Activated T-cell treated with anti-CD3 and anti-CD28 coated beads for 4 hours (primary cell): ENCODE results near the gene UBXN11.
A peak's percentile ranks its signal among the peaks of the same experiment; 100 is the strongest.
"Not testable (repeated sequence)": the region's sequence is repeated elsewhere in the genome, so short reads cannot be mapped to it uniquely, and the experiment has no call there.

ENCODE experiments used
- DNase-seq: peaks from one replicate; pipeline ENCODE4 v3.0.0-alpha.2; 2020

Gene UBXN11

GRCh38 chr1:26300578-26301275 lies 5.7 kb downstream of the UBXN11 start:
- no peak for DNase-seq

- no peak for DNase-seq
Observed at GRCh38 chr1:26297791-26298124, 8.7 kb downstream of the UBXN11 start.

DNA sequence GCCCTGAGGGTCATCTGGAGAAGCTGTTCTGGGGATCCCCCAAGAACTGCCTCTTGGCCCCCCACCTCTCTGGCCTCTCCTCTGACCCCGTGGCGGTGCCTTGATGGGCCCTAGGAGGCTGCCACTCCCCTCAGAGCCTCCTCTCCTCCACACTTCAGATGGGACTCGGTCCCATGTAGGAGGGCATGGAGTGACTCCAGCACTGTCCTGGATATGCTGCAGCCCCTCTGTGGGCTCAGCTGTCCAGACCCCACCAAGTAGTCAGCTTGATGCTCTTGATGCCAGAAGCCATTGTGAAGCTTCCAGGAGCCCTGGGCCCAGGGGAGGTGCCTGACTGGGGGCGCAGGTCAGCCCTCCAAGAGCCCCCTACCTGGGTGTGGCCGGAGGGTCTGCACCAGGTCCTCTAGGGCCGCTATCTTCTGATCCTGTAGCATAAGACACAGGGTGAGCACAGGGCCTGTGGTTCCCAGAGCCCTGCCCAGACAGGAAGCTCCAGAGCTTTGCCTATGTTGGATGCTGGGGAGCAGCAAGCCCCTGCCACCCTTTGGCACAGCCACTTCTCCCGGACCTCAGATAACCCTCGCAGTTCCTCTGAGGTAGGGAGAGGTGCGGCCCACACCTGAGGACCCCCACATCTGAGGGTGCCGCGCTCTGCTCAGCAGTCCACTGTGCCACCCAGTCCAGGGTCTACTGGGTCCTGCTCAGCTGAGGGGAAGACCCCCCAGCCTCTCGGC lies 9.2 kb downstream of the UBXN11 start:
- DNase-seq, result no peak

GRCh38 chr1:26296340-26297056 lies 9.9 kb downstream of the UBXN11 start:
- DNase-seq, result no peak

GRCh38 chr1:26295194-26296138 lies 11.0 kb downstream of the UBXN11 start:
- no peak for DNase-seq

GRCh38 chr1:26293911-26294463 lies 12.4 kb downstream of the UBXN11 start:
- no peak for DNase-seq

- DNase-seq, result not testable (repeated sequence)
Observed at GRCh38 chr1:26292735-26293134, 13.7 kb downstream of the UBXN11 start.

DNA sequence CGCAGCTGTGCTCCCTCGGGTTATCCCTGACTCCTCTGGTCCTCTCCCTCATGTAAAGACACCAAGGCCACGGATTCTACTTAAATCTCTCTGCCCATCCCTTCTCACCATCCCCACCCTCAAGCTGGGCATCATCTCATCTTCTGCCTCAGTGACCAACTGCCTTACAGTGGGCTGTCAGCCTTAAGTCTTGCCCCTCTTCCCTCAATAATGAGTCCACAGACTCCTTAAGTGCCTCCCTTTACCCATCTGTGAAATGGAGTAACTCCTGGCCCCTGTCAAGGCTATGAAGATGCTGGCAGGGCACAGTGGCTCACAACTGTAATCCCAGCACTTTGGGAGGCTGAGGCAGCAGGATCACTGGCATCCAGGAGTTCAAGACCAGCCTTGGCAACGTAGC lies 14.5 kb downstream of the UBXN11 start:
- no peak for DNase-seq

GRCh38 chr1:26291433-26291832 lies 15.0 kb downstream of the UBXN11 start:
- DNase-seq, result no peak

DNA sequence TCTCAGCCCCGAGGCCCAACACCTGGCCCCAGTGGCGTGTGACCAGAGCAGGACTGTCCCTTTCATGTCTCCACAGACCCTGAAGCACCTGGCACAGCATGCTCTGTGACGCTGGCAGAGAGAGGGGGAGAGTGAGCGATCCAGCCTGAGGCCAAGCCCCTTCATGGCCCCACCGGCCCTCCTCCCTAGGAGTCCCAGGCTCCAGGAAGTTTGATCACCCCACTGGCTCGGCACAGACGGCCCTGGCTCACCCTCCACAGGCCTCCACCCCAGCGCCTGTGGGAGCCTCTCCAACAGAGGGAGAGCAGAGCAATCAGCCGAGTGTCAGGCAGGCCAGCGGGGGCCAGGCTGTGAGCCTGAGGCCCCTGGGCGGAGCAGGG lies 15.6 kb downstream of the UBXN11 start:
- DNase-seq, result no peak

DNA sequence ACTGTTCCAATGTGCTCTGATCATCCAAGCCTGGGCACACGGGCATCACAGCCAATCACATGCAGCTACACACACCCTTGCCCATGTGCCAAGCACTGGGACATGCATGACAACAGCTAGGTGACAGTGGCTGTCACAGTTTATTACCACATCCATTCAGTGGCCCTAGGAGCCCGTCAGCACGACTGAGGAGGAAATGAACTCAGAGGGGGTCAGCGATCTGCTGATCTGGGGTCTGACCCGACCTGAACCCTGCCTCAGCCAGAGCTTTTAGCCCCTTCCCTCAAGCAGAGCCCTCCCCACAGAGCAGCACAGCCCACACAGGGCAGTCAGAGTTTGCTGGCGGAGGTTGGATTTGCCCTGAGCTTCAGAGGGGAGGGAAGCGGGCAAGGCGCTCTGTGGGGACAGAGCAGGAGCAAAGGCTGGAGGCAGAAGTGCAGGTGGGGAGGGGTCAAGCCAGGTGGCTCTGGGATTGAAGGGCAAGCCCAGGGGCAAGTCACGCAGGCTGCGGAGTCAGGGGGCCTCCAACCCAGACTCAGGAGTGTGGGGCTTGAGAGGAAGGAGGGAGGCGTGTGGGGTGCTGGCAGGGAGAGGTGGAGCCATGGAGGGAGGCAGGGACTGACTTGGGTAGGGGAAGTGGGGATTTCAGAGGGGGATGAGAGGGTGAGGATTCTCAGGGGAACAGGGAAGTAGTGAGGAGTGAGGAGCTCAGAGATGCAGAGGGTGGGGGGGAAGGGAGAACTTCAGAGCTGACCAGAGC lies 16.1 kb downstream of the UBXN11 start:
- no peak for DNase-seq

GRCh38 chr1:26289158-26290059 lies 17.0 kb downstream of the UBXN11 start:
- no peak for DNase-seq

GRCh38 chr1:26288311-26288941 lies 18.0 kb downstream of the UBXN11 start:
- DNase-seq, result peak; percentile 52

GRCh38 chr1:26287811-26288210 lies 18.6 kb downstream of the UBXN11 start:
- no peak for DNase-seq

GRCh38 chr1:26287033-26287711 lies 19.3 kb downstream of the UBXN11 start:
- DNase-seq, result no peak

DNA sequence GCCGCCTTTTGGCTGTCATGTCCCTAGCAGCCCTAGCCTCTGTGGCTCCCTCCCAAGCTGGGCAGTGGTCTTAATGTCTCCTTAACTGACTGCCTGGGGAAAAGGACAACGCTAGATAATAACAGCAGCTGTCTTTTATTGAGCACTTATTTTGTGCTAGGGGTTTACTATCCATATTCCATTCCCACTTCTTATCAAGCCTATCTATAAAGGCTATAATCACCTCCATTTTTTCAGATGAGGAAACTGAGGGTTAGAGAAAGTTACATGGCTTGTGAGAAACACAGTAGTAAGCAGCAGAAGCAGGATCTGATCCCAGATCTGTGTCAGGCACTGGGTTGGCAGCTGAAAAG lies 20.4 kb downstream of the UBXN11 start:
- no peak for DNase-seq

DNA sequence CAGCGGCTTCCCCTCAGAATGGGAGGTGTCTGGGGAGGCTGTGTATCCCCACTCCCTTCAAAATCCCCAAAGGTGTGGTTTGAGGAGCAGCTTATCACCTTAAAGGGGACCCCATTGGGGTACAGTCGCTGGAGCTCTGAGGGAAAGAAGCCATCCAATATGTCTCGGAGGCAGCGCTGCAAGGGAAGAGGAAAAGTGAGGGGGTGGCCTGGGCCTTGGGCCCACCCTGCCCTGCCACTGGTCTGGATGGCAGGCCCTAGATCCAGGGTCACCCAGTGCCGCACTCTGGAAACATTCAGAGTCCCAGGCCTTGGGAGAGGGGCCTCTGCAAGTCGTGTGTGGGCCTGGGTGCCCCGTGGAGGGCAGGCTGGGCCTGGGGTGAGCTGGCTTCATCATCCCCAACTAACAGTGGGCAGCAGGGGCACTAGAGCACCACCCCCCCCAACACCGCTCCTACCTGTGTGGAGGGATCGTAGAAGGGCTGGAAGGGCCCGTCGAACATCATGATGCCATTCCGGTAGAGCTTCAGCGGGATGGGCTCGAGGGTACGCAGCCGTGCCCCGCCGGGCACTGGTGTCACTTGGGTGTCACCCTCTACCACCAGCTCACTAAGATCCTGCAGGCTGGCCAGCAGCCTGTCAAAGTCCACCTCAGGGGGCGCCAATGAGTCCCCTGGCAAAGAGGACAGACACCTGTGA lies 20.9 kb downstream of the UBXN11 start:
- DNase-seq, result no peak

GRCh38 chr1:26284597-26285347 lies 21.7 kb downstream of the UBXN11 start:
- DNase-seq, result peak; percentile 98
